ENCODE measurements around the gene NOL9.

DNA sequence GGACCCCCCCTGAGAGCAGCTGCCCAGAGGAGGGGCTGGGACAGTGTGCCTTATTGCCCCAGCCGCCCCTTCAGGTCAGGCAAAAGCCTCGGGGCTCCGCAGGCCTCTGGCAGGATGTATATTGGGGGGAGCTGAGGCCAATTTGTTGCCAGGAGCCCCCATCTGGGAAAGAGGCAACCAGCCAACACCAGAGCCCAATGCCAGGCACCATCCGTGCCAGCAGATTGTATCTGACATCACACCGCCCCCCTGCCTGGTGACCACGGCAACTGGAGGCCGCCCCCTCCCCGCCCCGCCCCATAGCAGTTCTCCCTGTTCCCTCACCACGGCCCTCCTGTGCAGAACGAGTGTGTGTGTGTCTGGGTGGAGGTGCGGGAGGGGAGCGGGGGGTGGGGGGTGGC lies 59.3 kb downstream of the NOL9 start:
- TF ChIP-seq, protein P1, sequence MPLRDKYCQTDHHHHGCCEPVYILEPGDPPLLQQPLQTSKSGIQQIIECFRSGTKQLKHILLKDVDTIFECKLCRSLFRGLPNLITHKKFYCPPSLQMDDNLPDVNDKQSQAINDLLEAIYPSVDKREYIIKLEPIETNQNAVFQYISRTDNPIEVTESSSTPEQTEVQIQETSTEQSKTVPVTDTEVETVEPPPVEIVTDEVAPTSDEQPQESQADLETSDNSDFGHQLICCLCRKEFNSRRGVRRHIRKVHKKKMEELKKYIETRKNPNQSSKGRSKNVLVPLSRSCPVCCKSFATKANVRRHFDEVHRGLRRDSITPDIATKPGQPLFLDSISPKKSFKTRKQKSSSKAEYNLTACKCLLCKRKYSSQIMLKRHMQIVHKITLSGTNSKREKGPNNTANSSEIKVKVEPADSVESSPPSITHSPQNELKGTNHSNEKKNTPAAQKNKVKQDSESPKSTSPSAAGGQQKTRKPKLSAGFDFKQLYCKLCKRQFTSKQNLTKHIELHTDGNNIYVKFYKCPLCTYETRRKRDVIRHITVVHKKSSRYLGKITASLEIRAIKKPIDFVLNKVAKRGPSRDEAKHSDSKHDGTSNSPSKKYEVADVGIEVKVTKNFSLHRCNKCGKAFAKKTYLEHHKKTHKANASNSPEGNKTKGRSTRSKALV (CRISPR knock-in tag; IDR thresholded peaks at IDR 0.05) = no peak
- TF ChIP-seq, protein P2, sequence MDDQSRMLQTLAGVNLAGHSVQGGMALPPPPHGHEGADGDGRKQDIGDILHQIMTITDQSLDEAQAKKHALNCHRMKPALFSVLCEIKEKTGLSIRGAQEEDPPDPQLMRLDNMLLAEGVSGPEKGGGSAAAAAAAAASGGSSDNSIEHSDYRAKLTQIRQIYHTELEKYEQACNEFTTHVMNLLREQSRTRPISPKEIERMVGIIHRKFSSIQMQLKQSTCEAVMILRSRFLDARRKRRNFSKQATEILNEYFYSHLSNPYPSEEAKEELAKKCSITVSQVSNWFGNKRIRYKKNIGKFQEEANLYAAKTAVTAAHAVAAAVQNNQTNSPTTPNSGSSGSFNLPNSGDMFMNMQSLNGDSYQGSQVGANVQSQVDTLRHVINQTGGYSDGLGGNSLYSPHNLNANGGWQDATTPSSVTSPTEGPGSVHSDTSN (CRISPR knock-in tag; IDR thresholded peaks at IDR 0.05; ENCODE audit: borderline replicate concordance) = no peak
- no peak for TF ChIP-seq ZSCAN30 (CRISPR knock-in tag; IDR thresholded peaks at IDR 0.05)
- no peak for TF ChIP-seq NFYB (CRISPR knock-in tag; IDR thresholded peaks at IDR 0.05)
- no peak for TF ChIP-seq CREM (IDR thresholded peaks at IDR 0.05)
- TF ChIP-seq CREM (CRISPR knock-in tag; IDR thresholded peaks at IDR 0.05) = no peak
